K562 (cell line): Measurements from ENCODE around the gene FCSK. TPM values are rescaled to one million over a fixed set of nuclear protein-coding genes. Genes with fewer than 3 reads are reported as not detected.
A peak's percentile ranks its signal among the peaks of the same experiment; 100 is the strongest.

ENCODE experiments used
- ATF4 ChIP-seq: fragments of 450-650 bp; formaldehyde crosslinking; IDR thresholded peaks from 2 replicates; pipeline ENCODE4 v1.4.0; 2022; ENCODE audit warnings: mild to moderate bottlenecking, moderate library complexity
- CREM ChIP-seq: IDR thresholded peaks from 2 replicates; pipeline ENCODE4 v1.6.1; 2014; ENCODE audit warnings: antibody characterized with exemption, low read depth
- EGR1 ChIP-seq: fragments of 450-650 bp; conservative IDR thresholded peaks from 2 replicates; pipeline ENCODE4 v1.6.1; 2017; ENCODE audit warnings: mild to moderate bottlenecking
- GABPB2 ChIP-seq: fragments of 250-450 bp; sonication (Bioruptor Pico); conservative IDR thresholded peaks from 2 replicates; pipeline ENCODE4 v1.5.1; 2021; ENCODE audit warnings: mild to moderate bottlenecking
- MYC ChIP-seq, 2 experiments: fragments of 250-450 bp in 1 of 2; sonication (Bioruptor Pico) in 1 of 2; IDR thresholded peaks; 2 replicates each; pipeline versions ENCODE4 v1.5.1 to v1.6.1; 2012 to 2021; ENCODE audit warnings: low read depth in 2 of 2, borderline replicate concordance in 1 of 2, improper control_type of control experiment in 1 of 2, low read length in 1 of 2, mild to moderate bottlenecking in 1 of 2, moderate library complexity in 1 of 2
- PHF8 ChIP-seq: fragments of 200-600 bp; sonication (generic); IDR thresholded peaks from 2 replicates; pipeline ENCODE4 v1.6.1; 2012; ENCODE audit warnings: mixed run types, mild to moderate bottlenecking, inconsistent platforms, low read length, moderate library complexity, borderline replicate concordance
- SAFB ChIP-seq: fragments of 200-400 bp; formaldehyde crosslinking; IDR thresholded peaks from 2 replicates; pipeline ENCODE4 v1.6.1; 2017; ENCODE audit warnings: low read depth, low read length, borderline replicate concordance
- TAL1 ChIP-seq: fragments of 450-650 bp; IDR thresholded peaks from 2 replicates; pipeline ENCODE4 v1.6.1; 2016; ENCODE audit warnings: mild to moderate bottlenecking
- ZEB2 ChIP-seq: fragments of 450-650 bp; IDR thresholded peaks from 2 replicates; pipeline ENCODE4 v1.6.1; 2016
- polyA plus RNA-seq, 8 experiments: library from polyadenylated mRNA; depleted of rRNA in 4 of 8; stranded (reverse) in 5 of 8; unstranded in 3 of 8; fragments of >200 nt; fragmentation: Nextera tagmentation in 2 of 8; fragmentation: Illumina TruSeq in 1 of 8; extraction: Ambion mirVana in 2 of 8; extraction: Trizol in 1 of 8; gene quantifications; 2 replicates each; pipeline versions ENCODE4 v1.2.1 to v1.2.3, GENCODE V29; 2011 to 2014; ENCODE audit warnings: inconsistent platforms in 1 of 8, missing spikeins in 1 of 8
- total RNA-seq, 7 experiments: library from RNA; depleted of rRNA in 6 of 7; stranded (reverse); fragments of >200 nt in 6 of 7; fragmentation: Illumina TruSeq in 2 of 7; extraction: Trizol in 2 of 7; gene quantifications; 2 replicates each; pipeline versions ENCODE4 v1.2.1 to v1.2.3, GENCODE V29; 2011 to 2021; ENCODE audit warnings: low replicate concordance in 1 of 7
- TF ChIP-seq, protein P1 (sequence below): sonication (generic); formaldehyde crosslinking; IDR thresholded peaks from 2 replicates; pipeline ENCODE4 v1.8.1; 2023; ENCODE audit warnings: missing genetic modification reagents, mild to moderate bottlenecking, borderline replicate concordance
- TF ChIP-seq, protein P2 (sequence below), 2 experiments: fragments of 450-650 bp; formaldehyde crosslinking in 1 of 2; IDR thresholded peaks; 2 replicates each; pipeline versions ENCODE4 v1.4.0 to v1.6.1; 2014 to 2020; ENCODE audit warnings: mild to moderate bottlenecking in 2 of 2, borderline replicate concordance in 1 of 2, low read depth in 1 of 2
- TF ChIP-seq, protein P3 (sequence below): fragments of 200-800 bp; sonication (Bioruptor generic); IDR thresholded peaks from 2 replicates; pipeline ENCODE4 v1.6.1; 2017; ENCODE audit warnings: missing genetic modification characterization, missing compliant biosample characterization

Gene FCSK
- total and polyA plus RNA-seq, 9 of the 15 experiments (the other 6 are each of a cell fraction or from before 2014, with no cell fraction given): 0.92 to 18.6 (median 8.3) TPM

DNA sequence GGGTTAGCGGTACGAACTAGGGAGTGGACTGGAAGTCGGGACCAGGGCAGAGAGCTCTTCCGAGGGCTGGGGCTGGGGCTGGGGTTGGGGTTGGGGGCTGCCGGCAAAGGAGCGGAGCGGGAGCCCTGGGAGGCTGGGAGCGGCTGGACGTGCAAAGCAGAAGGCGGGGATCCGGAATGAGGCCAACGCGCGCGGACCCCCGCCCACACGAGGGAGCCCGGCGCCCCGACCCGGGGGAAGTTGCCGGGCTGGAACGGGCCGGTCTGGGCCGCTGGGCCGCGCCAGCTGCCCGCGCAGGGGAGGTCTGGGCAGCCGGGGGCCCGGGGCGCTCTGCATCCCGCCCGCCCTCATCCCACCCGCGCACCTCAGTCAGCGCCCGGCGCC, 15.8 kb upstream of the FCSK start (continued):
- TF ChIP-seq, protein P1, sequence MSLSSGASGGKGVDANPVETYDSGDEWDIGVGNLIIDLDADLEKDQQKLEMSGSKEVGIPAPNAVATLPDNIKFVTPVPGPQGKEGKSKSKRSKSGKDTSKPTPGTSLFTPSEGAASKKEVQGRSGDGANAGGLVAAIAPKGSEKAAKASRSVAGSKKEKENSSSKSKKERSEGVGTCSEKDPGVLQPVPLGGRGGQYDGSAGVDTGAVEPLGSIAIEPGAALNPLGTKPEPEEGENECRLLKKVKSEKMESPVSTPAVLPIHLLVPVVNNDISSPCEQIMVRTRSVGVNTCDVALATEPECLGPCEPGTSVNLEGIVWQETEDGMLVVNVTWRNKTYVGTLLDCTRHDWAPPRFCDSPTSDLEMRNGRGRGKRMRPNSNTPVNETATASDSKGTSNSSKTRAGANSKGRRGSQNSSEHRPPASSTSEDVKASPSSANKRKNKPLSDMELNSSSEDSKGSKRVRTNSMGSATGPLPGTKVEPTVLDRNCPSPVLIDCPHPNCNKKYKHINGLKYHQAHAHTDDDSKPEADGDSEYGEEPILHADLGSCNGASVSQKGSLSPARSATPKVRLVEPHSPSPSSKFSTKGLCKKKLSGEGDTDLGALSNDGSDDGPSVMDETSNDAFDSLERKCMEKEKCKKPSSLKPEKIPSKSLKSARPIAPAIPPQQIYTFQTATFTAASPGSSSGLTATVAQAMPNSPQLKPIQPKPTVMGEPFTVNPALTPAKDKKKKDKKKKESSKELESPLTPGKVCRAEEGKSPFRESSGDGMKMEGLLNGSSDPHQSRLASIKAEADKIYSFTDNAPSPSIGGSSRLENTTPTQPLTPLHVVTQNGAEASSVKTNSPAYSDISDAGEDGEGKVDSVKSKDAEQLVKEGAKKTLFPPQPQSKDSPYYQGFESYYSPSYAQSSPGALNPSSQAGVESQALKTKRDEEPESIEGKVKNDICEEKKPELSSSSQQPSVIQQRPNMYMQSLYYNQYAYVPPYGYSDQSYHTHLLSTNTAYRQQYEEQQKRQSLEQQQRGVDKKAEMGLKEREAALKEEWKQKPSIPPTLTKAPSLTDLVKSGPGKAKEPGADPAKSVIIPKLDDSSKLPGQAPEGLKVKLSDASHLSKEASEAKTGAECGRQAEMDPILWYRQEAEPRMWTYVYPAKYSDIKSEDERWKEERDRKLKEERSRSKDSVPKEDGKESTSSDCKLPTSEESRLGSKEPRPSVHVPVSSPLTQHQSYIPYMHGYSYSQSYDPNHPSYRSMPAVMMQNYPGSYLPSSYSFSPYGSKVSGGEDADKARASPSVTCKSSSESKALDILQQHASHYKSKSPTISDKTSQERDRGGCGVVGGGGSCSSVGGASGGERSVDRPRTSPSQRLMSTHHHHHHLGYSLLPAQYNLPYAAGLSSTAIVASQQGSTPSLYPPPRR (CRISPR knock-in tag): no peak
- TF ChIP-seq, protein P2, sequence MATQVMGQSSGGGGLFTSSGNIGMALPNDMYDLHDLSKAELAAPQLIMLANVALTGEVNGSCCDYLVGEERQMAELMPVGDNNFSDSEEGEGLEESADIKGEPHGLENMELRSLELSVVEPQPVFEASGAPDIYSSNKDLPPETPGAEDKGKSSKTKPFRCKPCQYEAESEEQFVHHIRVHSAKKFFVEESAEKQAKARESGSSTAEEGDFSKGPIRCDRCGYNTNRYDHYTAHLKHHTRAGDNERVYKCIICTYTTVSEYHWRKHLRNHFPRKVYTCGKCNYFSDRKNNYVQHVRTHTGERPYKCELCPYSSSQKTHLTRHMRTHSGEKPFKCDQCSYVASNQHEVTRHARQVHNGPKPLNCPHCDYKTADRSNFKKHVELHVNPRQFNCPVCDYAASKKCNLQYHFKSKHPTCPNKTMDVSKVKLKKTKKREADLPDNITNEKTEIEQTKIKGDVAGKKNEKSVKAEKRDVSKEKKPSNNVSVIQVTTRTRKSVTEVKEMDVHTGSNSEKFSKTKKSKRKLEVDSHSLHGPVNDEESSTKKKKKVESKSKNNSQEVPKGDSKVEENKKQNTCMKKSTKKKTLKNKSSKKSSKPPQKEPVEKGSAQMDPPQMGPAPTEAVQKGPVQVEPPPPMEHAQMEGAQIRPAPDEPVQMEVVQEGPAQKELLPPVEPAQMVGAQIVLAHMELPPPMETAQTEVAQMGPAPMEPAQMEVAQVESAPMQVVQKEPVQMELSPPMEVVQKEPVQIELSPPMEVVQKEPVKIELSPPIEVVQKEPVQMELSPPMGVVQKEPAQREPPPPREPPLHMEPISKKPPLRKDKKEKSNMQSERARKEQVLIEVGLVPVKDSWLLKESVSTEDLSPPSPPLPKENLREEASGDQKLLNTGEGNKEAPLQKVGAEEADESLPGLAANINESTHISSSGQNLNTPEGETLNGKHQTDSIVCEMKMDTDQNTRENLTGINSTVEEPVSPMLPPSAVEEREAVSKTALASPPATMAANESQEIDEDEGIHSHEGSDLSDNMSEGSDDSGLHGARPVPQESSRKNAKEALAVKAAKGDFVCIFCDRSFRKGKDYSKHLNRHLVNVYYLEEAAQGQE (IDR thresholded peaks at IDR 0.05; ENCODE audit: borderline replicate concordance): peak; percentile 62
- TF ChIP-seq, protein P2 (CRISPR knock-in tag; IDR thresholded peaks at IDR 0.05; ENCODE audit: low read depth): no peak
- TF ChIP-seq MYC (IDR thresholded peaks at IDR 0.05; ENCODE audit: low read depth, low read length): 0 out of 2 replicates have a peak, but pooled peaks have one; percentile 13
- no peak for TF ChIP-seq MYC (CRISPR knock-in tag; IDR thresholded peaks at IDR 0.05; ENCODE audit: borderline replicate concordance, low read depth)
- no peak for TF ChIP-seq GABPB2 (CRISPR knock-in tag)
- TF ChIP-seq, protein P3, sequence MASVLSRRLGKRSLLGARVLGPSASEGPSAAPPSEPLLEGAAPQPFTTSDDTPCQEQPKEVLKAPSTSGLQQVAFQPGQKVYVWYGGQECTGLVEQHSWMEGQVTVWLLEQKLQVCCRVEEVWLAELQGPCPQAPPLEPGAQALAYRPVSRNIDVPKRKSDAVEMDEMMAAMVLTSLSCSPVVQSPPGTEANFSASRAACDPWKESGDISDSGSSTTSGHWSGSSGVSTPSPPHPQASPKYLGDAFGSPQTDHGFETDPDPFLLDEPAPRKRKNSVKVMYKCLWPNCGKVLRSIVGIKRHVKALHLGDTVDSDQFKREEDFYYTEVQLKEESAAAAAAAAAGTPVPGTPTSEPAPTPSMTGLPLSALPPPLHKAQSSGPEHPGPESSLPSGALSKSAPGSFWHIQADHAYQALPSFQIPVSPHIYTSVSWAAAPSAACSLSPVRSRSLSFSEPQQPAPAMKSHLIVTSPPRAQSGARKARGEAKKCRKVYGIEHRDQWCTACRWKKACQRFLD (CRISPR knock-in tag): no peak
- peak; percentile 19; the same call in 1 of the 2 replicates for TF ChIP-seq PHF8
- TF ChIP-seq EGR1: no peak
- TF ChIP-seq ZEB2: no peak
- TF ChIP-seq SAFB: no peak
- TF ChIP-seq ATF4 (CRISPR knock-in tag): no peak
- no peak for TF ChIP-seq CREM
- TF ChIP-seq TAL1: no peak
